ENCODE results near the gene EQTN. TPM values are rescaled to one million over a fixed set of nuclear protein-coding genes. Genes with fewer than 3 reads are reported as not detected.

Gene EQTN
- total and polyA plus RNA-seq, 2 of the 8 experiments (the other 6 are each of a cell fraction or from before 2014, with no cell fraction given), result 0.23 TPM; not detected in 1

- Histone ChIP-seq H2AK5ac (ENCODE audit: low read depth, low read length) (0 out of 2 replicates have a peak overlapping the region, but pooled peaks have one; percentile 28), H4K20me1 (replicated peaks in 1 of 2; ENCODE audit: control insufficient read depth in 1 of 2, insufficient read depth in 2 of 2, low read length in 2 of 2) (no peaks in the 10 kb centered on the region), H2BK20ac (ENCODE audit: low read length) (peak overlapping the region; percentile 36; the same call in 1 of the 2 replicates), H3K27ac (ENCODE audit: low read depth, low read length) (no peak overlapping the region), H3K36me3 (ENCODE audit: control insufficient read depth in 2 of 4, insufficient read depth in 4 of 4, low read length in 3 of 4) (0 out of 8 replicates have a peak, but pooled peaks cover 0 to 3% (median 0%) of the 10 kb centered on the region in 4 experiments), H3K23me2 (ENCODE audit: low read depth, low read length) (no peaks in the 10 kb centered on the region), H3K27me3 (replicated peaks in 1 of 4; ENCODE audit: control insufficient read depth in 3 of 4, extremely low read depth in 1 of 4, insufficient read depth in 3 of 4, low read length in 3 of 4) (no peaks in the 10 kb centered on the region), H3K9me3 (ENCODE audit: insufficient read depth in 2 of 2, low read depth in 1 of 2, low read length in 1 of 2) (peaks cover 0 to 8% of the 10 kb centered on the region in 2 experiments; a peak in 1 of 4 replicates), H4K5ac (ENCODE audit: insufficient read length, low read depth, low read length) (no peak overlapping the region), H3K9ac (replicated peaks in 1 of 4; ENCODE audit: extremely low read depth in 1 of 4, low read depth in 3 of 4, low read length in 3 of 4) (no peak overlapping the region), H3K18ac (ENCODE audit: extremely low read depth, low read length) (no peak overlapping the region), H3K56ac (replicated peaks; ENCODE audit: insufficient read length, low read depth, low read length) (no peak overlapping the region), H4K8ac (ENCODE audit: extremely low read depth, insufficient read depth, low read length) (no peak overlapping the region), H3K79me2 (ENCODE audit: control insufficient read depth in 1 of 2, insufficient read depth in 2 of 2, low read length in 2 of 2) (no peaks in the 10 kb centered on the region), H3K14ac (ENCODE audit: insufficient read length) (no peak overlapping the region), H2BK12ac (ENCODE audit: low read depth, low read length) (peak overlapping the region; percentile 41), H2BK120ac (replicated peaks; ENCODE audit: low read depth, low read length) (no peak overlapping the region), H3K79me1 (ENCODE audit: low read depth, low read length) (no peaks in the 10 kb centered on the region), H2BK5ac (ENCODE audit: low read depth, low read length) (no peak overlapping the region), H3K23ac (ENCODE audit: insufficient read length) (no peak overlapping the region), H3K4me3 (ENCODE audit: extremely low read depth in 1 of 4, insufficient read depth in 2 of 4, low read depth in 3 of 4, low read length in 4 of 4) (no peak overlapping the region), H2BK15ac (ENCODE audit: low read length) (no peak overlapping the region), H2AFZ (ENCODE audit: low read length) (no peak overlapping the region), H3K4me2 (ENCODE audit: insufficient read depth in 1 of 2, low read depth in 2 of 2, low read length in 2 of 2) (no peak overlapping the region), H3K4ac (replicated peaks; ENCODE audit: insufficient read length, low read depth, low read length) (no peak overlapping the region), H3K4me1 (replicated peaks in 1 of 4; ENCODE audit: control insufficient read depth in 3 of 4, insufficient read depth in 4 of 4, low read length in 3 of 4) (peaks cover 2 to 16% (median 14%) of the 10 kb centered on the region in 4 experiments; a peak in 6 of 7 replicates), H4K91ac (replicated peaks; ENCODE audit: insufficient read length, low read length) (no peak overlapping the region)
- POLR2A ChIA-PET (ENCODE audit: partially characterized antibody), result interaction anchor here (0.6 to 0.9 kb wide), 2 partner anchors 200 to 300 kb away, joined by 3 read pairs; no protein-coding TSS in a partner anchor
- 84% methylated on average over 5 of the region's 5 CpGs; no CpG with 5 or more reads in 1 of the 2 experiments for WGBS, 2 experiments (ENCODE audit: extremely low coverage in 1 of 2, insufficient coverage in 1 of 2, insufficient read length in 1 of 2, insufficient replicate concordance in 2 of 2, low coverage in 1 of 2, low lambda C conversion rate in 2 of 2, missing lambda C conversion rate in 1 of 2)
- FAIRE-seq (no peak), DNase-seq (ENCODE audit: low read depth in 1 of 2, low spot score in 2 of 2) (no peak)
- CTCF ChIA-PET (ENCODE audit: partially characterized antibody), result interaction anchor here (0.6 to 4.8 kb wide), 9 partner anchors 9 to 491 kb away, joined by 3 to 13 read pairs (median 3); no protein-coding TSS in a partner anchor
- no peak for TF ChIP-seq RNF2 (IDR thresholded peaks at IDR 0.05; ENCODE audit: borderline replicate concordance, low read depth, low read length, missing control alignments, poor library complexity, severe bottlenecking)
- TF ChIP-seq MAFK (IDR thresholded peaks at IDR 0.05; ENCODE audit: low read depth, low read length), result no peak
- no peak for TF ChIP-seq CBX8 (IDR thresholded peaks at IDR 0.05; ENCODE audit: borderline replicate concordance, low read depth, low read length)
- TF ChIP-seq HDAC6 (IDR thresholded peaks at IDR 0.05; ENCODE audit: low read depth, low read length), result no peak
- TF ChIP-seq SUZ12 (IDR thresholded peaks at IDR 0.05; ENCODE audit: low read length), result no peak
- no peak for TF ChIP-seq TEAD4 (IDR thresholded peaks at IDR 0.05; ENCODE audit: low read depth, low read length)
- no peak for TF ChIP-seq RFX5 (IDR thresholded peaks at IDR 0.05; ENCODE audit: borderline replicate concordance, low read depth, low read length)
Observed at GRCh38 chr9:27337833-27338526, 41.0 kb upstream of the EQTN start.

Measured in H1 (cell line).